SK-N-SH (cell line): Measurements from ENCODE around the gene CNST. TPM values are rescaled to one million over a fixed set of nuclear protein-coding genes. Genes with fewer than 3 reads are reported as not detected.

Source experiments
- CTCF ChIA-PET: fragments of 300-600, 350-600 bp; formaldehyde crosslinking; extraction: SDS; loops from one replicate; lab custom pipeline; 2021; lab: Yijun Ruan, JAX
- POLR2A ChIA-PET: fragments of 350-600 bp; sonication (Branson Sonifier 250); formaldehyde crosslinking; extraction: SDS; loops from one replicate; lab custom pipeline; 2020; ENCODE audit warnings: antibody characterized with exemption, inconsistent platforms; lab: Yijun Ruan, JAX
- DNase-seq: peaks from one replicate; pipeline ENCODE4 v3.0.0; 2012
- H2AFZ ChIP-seq: fragments of 200-600 bp; sonication (generic); 2 replicates; pipeline ENCODE4 v1.8.1; 2016; ENCODE audit warnings: antibody characterized with exemption, mild to moderate bottlenecking, low read depth
- H3F3A ChIP-seq: fragments of 200-600 bp; sonication (generic); replicated peaks from 2 replicates; pipeline ENCODE3; 2016; ENCODE audit warnings: antibody characterized with exemption, mild to moderate bottlenecking; ENCODE audit not compliant: insufficient read depth
- H3K27ac ChIP-seq, 2 experiments: fragments of 200-500 bp in 1 of 2; fragments of 200-600 bp in 1 of 2; sonication (Bioruptor generic) in 1 of 2; sonication (generic), shearing (Covaris generic) in 1 of 2; 2 replicates each; pipeline versions ENCODE4 v1.5.1 to v1.6.1; 2014 to 2016; ENCODE audit warnings: low read depth in 2 of 2, inconsistent platforms in 1 of 2, low read length in 1 of 2, mild to moderate bottlenecking in 1 of 2, mixed read lengths in 1 of 2
- H3K27me3 ChIP-seq: fragments of 200-600 bp; sonication (generic), shearing (Covaris generic); 2 replicates; pipeline ENCODE4 v1.6.1; 2016; ENCODE audit warnings: mixed run types; ENCODE audit not compliant: insufficient read depth
- H3K36me3 ChIP-seq, 2 experiments: fragments of 200-500 bp in 1 of 2; fragments of 200-600 bp in 1 of 2; sonication (Bioruptor generic) in 1 of 2; sonication (generic) in 1 of 2; replicated peaks in 1 of 2; 2 replicates each; pipeline versions ENCODE3 to v1.5.1; 2014 to 2016; ENCODE audit warnings: low read length in 1 of 2, mild to moderate bottlenecking in 1 of 2; ENCODE audit not compliant: insufficient read depth in 2 of 2, control insufficient read depth in 1 of 2
- H3K4me1 ChIP-seq, 2 experiments: fragments of 200-500 bp in 1 of 2; fragments of 200-600 bp in 1 of 2; sonication (Bioruptor generic) in 1 of 2; sonication (generic), shearing (Covaris generic) in 1 of 2; 2 replicates each; pipeline versions ENCODE4 v1.5.1 to v1.6.1; 2014 to 2016; ENCODE audit warnings: low read depth in 1 of 2, low read length in 1 of 2, mixed run types in 1 of 2; ENCODE audit not compliant: insufficient read depth in 2 of 2, control insufficient read depth in 1 of 2
- H3K4me2 ChIP-seq: fragments of 200-600 bp; sonication (generic), shearing (Covaris generic); 2 replicates; pipeline ENCODE4 v1.6.1; 2017; ENCODE audit warnings: mixed run types
- H3K4me3 ChIP-seq, 2 experiments: fragments of 200-500 bp in 1 of 2; fragments of 200-600 bp in 1 of 2; sonication (Bioruptor generic) in 1 of 2; sonication (generic), shearing (Covaris generic) in 1 of 2; 2 replicates each; pipeline versions ENCODE4 v1.5.1 to v1.8.1; 2014 to 2016; ENCODE audit warnings: low read depth in 2 of 2, inconsistent platforms in 1 of 2, low read length in 1 of 2, mild to moderate bottlenecking in 1 of 2, mixed read lengths in 1 of 2, moderate library complexity in 1 of 2
- H3K79me2 ChIP-seq: fragments of 200-600 bp; sonication (generic); 2 replicates; pipeline ENCODE4 v1.8.1; 2017; ENCODE audit warnings: mild to moderate bottlenecking; ENCODE audit not compliant: insufficient read depth
- H3K9ac ChIP-seq: fragments of 200-600 bp; sonication (generic); 2 replicates; pipeline ENCODE4 v1.6.1; 2017; ENCODE audit warnings: mixed run types
- H3K9me2 ChIP-seq: fragments of 200-600 bp; sonication (generic); 2 replicates; pipeline ENCODE4 v1.6.1; 2017; ENCODE audit warnings: mixed run types
- H3K9me3 ChIP-seq: fragments of 200-600 bp; sonication (generic); 2 replicates; pipeline ENCODE4 v1.6.1; 2017; ENCODE audit warnings: mixed run types, mild to moderate bottlenecking, moderate library complexity
- H4K20me1 ChIP-seq: fragments of 200-600 bp; sonication (generic); 2 replicates; pipeline ENCODE4 v1.6.1; 2017; ENCODE audit warnings: mild to moderate bottlenecking, mixed run types; ENCODE audit not compliant: insufficient read depth
- CHD2 ChIP-seq: fragments of 150-350 bp; IDR thresholded peaks from 2 replicates; pipeline ENCODE4 v1.6.1; 2018; ENCODE audit warnings: low read length; ENCODE audit not compliant: partially characterized antibody
- EP300 ChIP-seq, 2 experiments: IDR thresholded peaks; 2 replicates each; pipeline versions ENCODE4 v1.4.0 to v1.6.1; 2012; ENCODE audit warnings: borderline replicate concordance in 1 of 2, low read depth in 1 of 2, low read length in 1 of 2
- FOSL2 ChIP-seq: IDR thresholded peaks from 2 replicates; pipeline ENCODE4 v1.4.0; 2012; ENCODE audit warnings: low read depth, mild to moderate bottlenecking, moderate library complexity, borderline replicate concordance
- FOXJ3 ChIP-seq: sonication (generic); formaldehyde crosslinking; IDR thresholded peaks from 2 replicates; pipeline ENCODE4 v1.5.1; 2020; ENCODE audit warnings: mild to moderate bottlenecking, missing genetic modification reagents
- FOXM1 ChIP-seq: IDR thresholded peaks from 2 replicates; pipeline ENCODE4 v1.4.0; 2012; ENCODE audit warnings: low read depth, mild to moderate bottlenecking
- GATA2 ChIP-seq: sonication (generic); formaldehyde crosslinking; IDR thresholded peaks from 2 replicates; pipeline ENCODE4 v1.5.0; 2020; ENCODE audit warnings: mild to moderate bottlenecking, missing genetic modification reagents
- MEF2A ChIP-seq: IDR thresholded peaks from 2 replicates; pipeline ENCODE4 v1.4.0; 2012; ENCODE audit warnings: low read depth, borderline replicate concordance
- MXI1 ChIP-seq: IDR thresholded peaks from 2 replicates; pipeline ENCODE4 v1.6.1; 2012; ENCODE audit warnings: mild to moderate bottlenecking, low read depth, low read length, improper control_type of control experiment
- RFX5 ChIP-seq: IDR thresholded peaks from 2 replicates; pipeline ENCODE4 v1.6.1; 2012; ENCODE audit warnings: mild to moderate bottlenecking, improper control_type of control experiment, low read length
- SIN3A ChIP-seq: IDR thresholded peaks from 2 replicates; pipeline ENCODE4 v1.6.1; 2012; ENCODE audit warnings: low read depth, mild to moderate bottlenecking, low read length, moderate library complexity, borderline replicate concordance
- YY1 ChIP-seq: IDR thresholded peaks from 2 replicates; pipeline ENCODE4 v1.4.0; 2012; ENCODE audit warnings: low read depth, mild to moderate bottlenecking
- WGBS: methylation state at CpG from one replicate; pipeline ENCODE4 v1.1.6; 2017; ENCODE audit warnings: low lambda C conversion rate; 5-methylcytosine and 5-hydroxymethylcytosine counted together
- polyA plus RNA-seq, 3 experiments: library from polyadenylated mRNA; depleted of rRNA; stranded (reverse); fragments of >200 nt; gene quantifications; 2 replicates each; pipeline ENCODE4 v1.2.3, GENCODE V29; 2012
- TF ChIP-seq, protein P1 (sequence below): IDR thresholded peaks from 2 replicates; pipeline ENCODE4 v1.4.0; 2012; ENCODE audit warnings: low read depth, borderline replicate concordance
- TF ChIP-seq, protein P2 (sequence below): IDR thresholded peaks from 2 replicates; pipeline ENCODE4; 2012
- TF ChIP-seq, protein P3 (sequence below): IDR thresholded peaks from 2 replicates; pipeline ENCODE4 v1.4.0; 2012; ENCODE audit warnings: low read depth, borderline replicate concordance
- TF ChIP-seq, protein P4 (sequence below): fragments of 150-350 bp; IDR thresholded peaks from 2 replicates; pipeline ENCODE4 v1.6.1; 2017; ENCODE audit warnings: antibody characterized with exemption, low read length, low read depth, borderline replicate concordance
- TF ChIP-seq, protein P5 (sequence below): fragments of 150-350 bp; IDR thresholded peaks from 2 replicates; pipeline ENCODE4 v1.6.1; 2016; ENCODE audit warnings: mild to moderate bottlenecking, low read depth, low read length

The CNST gene
- polyA plus RNA-seq, 1 of the 3 experiments (the other 2 are of a cell fraction), result 21.7 TPM

DNA sequence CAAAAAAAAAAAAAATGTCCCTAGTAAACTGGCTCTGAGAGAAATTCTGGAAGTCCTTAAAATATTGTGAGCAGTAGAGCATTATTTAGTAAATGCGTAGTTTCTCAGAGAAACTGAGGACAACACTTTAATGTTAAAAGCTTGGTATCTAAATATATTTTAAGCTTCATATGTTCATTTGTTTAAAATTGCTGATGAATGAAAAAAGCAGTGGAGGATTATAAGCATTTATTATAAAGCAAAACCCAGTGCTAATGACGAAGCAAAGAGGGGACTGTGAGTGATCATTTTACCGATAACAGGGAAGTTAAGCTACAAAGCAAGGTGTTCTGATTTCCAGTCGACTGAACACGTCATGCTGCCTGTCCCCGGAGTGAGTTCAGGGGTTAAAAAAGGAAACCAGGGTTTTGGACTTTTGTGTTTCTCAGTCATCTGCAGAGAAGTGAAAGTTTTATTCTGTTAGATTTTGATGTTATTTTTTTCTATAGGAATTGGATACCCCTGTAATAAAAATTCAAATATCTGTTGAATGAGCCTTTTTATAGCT lies 93.4 kb downstream of the CNST start:
- Histone ChIP-seq H3K4me1 (peaks cover 0 to 3% of the 10 kb centered on the region in 2 experiments; a peak in 1 of 4 replicates), H3K4me2 (no peak overlapping the region), H3K79me2 (peaks cover 32% of the 10 kb centered on the region), H4K20me1 (no peaks in the 10 kb centered on the region), H3K27ac (no peak overlapping the region), H3K9ac (no peak overlapping the region), H2AFZ (no peak overlapping the region), H3K36me3 (peaks cover 29 to 42% of the 10 kb centered on the region in 2 experiments), H3K27me3 (no peaks in the 10 kb centered on the region), H3K9me3 (no peaks in the 10 kb centered on the region), H3K9me2 (no peaks in the 10 kb centered on the region), H3F3A (no peaks in the 10 kb centered on the region)
- no peak for DNase-seq
- CTCF ChIA-PET, result interaction anchor here (1.0 to 1.9 kb wide), 3 partner anchors 12 to 46 kb away, joined by 3 to 5 read pairs (median 3); no protein-coding TSS in a partner anchor
- POLR2A ChIA-PET, result no interaction called here
- 97% methylated on average over 6 of the region's 6 CpGs for WGBS
- TF ChIP-seq CHD2, result no peak
- no peak for TF ChIP-seq GATA2
- TF ChIP-seq RFX5, result no peak
- TF ChIP-seq, all 33 proteins: peak for 0
- no peak overlapping the region for H3K4me3 ChIP-seq

DNA sequence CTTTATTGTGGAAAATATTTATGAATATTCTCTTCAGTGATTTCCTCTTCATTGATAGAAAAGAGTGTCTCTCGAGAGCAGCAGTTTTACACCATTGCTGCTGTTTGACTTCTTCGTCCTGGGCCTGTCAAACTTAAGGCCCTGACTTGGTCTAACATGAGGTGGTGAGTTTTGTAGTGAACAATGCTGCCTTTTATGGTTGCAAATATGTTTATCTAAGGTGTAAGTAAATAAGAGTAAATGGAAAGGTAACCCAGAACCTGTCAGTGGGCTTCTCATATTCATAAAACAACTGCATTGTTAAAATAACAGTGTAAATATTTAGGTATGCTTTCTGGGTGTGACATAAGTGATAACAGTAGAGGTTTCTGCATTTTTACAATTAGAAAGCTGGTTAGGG lies 95.2 kb downstream of the CNST start:
- ChIA-PET CTCF (no interaction called here), POLR2A (no interaction called here)
- Histone ChIP-seq H3K36me3 (peaks cover 26 to 34% of the 10 kb centered on the region in 2 experiments), H3K79me2 (peaks cover 15% of the 10 kb centered on the region; the same call in 1 of the 2 replicates), H3K4me3 (no peak overlapping the region), H3K27me3 (no peaks in the 10 kb centered on the region), H3K9ac (no peak overlapping the region), H3F3A (no peaks in the 10 kb centered on the region), H3K27ac (no peak overlapping the region), H3K9me3 (no peaks in the 10 kb centered on the region), H3K9me2 (no peaks in the 10 kb centered on the region), H3K4me2 (no peak overlapping the region), H4K20me1 (no peaks in the 10 kb centered on the region), H3K4me1 (peaks cover 0 to 3% of the 10 kb centered on the region in 2 experiments; a peak in 1 of 4 replicates), H2AFZ (no peak overlapping the region)
- DNase-seq, result no peak
- WGBS, result 100% methylated on average over 2 of the region's 2 CpGs
- TF ChIP-seq GATA2, result no peak

DNA sequence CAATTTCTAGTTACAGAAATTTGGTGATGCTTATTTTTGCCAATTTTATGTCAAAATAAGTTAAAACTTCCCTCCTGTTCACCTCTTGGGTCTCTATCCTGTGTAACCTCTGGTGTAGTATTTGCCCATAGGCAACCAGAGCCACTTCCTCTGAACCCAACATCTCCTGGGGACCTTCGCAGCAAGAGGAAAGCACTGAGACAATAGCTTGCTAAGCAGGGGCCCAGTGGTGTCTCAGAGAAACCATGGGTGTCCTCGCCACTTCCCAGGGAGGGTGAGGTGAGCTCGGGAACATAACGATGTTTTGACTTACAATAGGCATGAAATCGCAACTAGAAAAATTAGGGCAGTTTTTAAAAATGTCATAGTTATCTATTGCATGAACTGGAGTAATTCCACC lies 101.5 kb downstream of the CNST start:
- no peaks in the 10 kb centered on the region for H4K20me1 ChIP-seq
- H3K4me1 ChIP-seq, result no peaks in the 10 kb centered on the region
- no peak for DNase-seq
- peaks cover 33 to 38% of the 10 kb centered on the region in 2 experiments for H3K36me3 ChIP-seq
- CTCF ChIA-PET, result interaction anchor here (0.8 kb wide), 1 partner anchor 22 kb away, joined by 3 read pairs; no protein-coding TSS in a partner anchor
- no peak overlapping the region for H3K27ac ChIP-seq
- H2AFZ ChIP-seq, result no peak overlapping the region
- no peaks in the 10 kb centered on the region for H3K9me3 ChIP-seq
- POLR2A ChIA-PET, result no interaction called here
- no peak overlapping the region for H3K4me3 ChIP-seq
- WGBS, result 91% methylated on average over 5 of the region's 5 CpGs
- no peaks in the 10 kb centered on the region for H3K9me2 ChIP-seq
- no peaks in the 10 kb centered on the region for H3K79me2 ChIP-seq
- no peaks in the 10 kb centered on the region for H3K27me3 ChIP-seq
- H3K4me2 ChIP-seq, result no peak overlapping the region
- no peak overlapping the region for H3K9ac ChIP-seq
- no peaks in the 10 kb centered on the region for H3F3A ChIP-seq
- TF ChIP-seq, protein P1, sequence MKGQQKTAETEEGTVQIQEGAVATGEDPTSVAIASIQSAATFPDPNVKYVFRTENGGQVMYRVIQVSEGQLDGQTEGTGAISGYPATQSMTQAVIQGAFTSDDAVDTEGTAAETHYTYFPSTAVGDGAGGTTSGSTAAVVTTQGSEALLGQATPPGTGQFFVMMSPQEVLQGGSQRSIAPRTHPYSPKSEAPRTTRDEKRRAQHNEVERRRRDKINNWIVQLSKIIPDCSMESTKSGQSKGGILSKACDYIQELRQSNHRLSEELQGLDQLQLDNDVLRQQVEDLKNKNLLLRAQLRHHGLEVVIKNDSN, result no peak
- TF ChIP-seq FOXJ3 (CRISPR knock-in tag), result no peak
- TF ChIP-seq, protein P2, sequence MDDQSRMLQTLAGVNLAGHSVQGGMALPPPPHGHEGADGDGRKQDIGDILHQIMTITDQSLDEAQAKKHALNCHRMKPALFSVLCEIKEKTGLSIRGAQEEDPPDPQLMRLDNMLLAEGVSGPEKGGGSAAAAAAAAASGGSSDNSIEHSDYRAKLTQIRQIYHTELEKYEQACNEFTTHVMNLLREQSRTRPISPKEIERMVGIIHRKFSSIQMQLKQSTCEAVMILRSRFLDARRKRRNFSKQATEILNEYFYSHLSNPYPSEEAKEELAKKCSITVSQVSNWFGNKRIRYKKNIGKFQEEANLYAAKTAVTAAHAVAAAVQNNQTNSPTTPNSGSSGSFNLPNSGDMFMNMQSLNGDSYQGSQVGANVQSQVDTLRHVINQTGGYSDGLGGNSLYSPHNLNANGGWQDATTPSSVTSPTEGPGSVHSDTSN, result no peak
- TF ChIP-seq EP300 (IDR thresholded peaks at IDR 0.05; ENCODE audit: borderline replicate concordance in 1 of 2, low read depth in 1 of 2, low read length in 1 of 2), result no peak
- no peak for TF ChIP-seq MXI1
- no peak for TF ChIP-seq FOXM1
- TF ChIP-seq, protein P3, sequence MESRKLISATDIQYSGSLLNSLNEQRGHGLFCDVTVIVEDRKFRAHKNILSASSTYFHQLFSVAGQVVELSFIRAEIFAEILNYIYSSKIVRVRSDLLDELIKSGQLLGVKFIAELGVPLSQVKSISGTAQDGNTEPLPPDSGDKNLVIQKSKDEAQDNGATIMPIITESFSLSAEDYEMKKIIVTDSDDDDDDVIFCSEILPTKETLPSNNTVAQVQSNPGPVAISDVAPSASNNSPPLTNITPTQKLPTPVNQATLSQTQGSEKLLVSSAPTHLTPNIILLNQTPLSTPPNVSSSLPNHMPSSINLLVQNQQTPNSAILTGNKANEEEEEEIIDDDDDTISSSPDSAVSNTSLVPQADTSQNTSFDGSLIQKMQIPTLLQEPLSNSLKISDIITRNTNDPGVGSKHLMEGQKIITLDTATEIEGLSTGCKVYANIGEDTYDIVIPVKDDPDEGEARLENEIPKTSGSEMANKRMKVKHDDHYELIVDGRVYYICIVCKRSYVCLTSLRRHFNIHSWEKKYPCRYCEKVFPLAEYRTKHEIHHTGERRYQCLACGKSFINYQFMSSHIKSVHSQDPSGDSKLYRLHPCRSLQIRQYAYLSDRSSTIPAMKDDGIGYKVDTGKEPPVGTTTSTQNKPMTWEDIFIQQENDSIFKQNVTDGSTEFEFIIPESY, result no peak
- TF ChIP-seq, protein P4, sequence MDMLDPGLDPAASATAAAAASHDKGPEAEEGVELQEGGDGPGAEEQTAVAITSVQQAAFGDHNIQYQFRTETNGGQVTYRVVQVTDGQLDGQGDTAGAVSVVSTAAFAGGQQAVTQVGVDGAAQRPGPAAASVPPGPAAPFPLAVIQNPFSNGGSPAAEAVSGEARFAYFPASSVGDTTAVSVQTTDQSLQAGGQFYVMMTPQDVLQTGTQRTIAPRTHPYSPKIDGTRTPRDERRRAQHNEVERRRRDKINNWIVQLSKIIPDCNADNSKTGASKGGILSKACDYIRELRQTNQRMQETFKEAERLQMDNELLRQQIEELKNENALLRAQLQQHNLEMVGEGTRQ, result no peak
- TF ChIP-seq SIN3A, result no peak
- TF ChIP-seq YY1, result no peak
- TF ChIP-seq MEF2A, result no peak
- TF ChIP-seq, protein P5, sequence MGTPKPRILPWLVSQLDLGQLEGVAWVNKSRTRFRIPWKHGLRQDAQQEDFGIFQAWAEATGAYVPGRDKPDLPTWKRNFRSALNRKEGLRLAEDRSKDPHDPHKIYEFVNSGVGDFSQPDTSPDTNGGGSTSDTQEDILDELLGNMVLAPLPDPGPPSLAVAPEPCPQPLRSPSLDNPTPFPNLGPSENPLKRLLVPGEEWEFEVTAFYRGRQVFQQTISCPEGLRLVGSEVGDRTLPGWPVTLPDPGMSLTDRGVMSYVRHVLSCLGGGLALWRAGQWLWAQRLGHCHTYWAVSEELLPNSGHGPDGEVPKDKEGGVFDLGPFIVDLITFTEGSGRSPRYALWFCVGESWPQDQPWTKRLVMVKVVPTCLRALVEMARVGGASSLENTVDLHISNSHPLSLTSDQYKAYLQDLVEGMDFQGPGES, result no peak
- TF ChIP-seq FOSL2, result no peak
